ENCODE data around the gene CD200R1L.

Gene CD200R1L

GRCh38 chr3:112822064-112823055 lies 24.3 kb downstream of the CD200R1L start:
- no peak for DNase-seq

- DNase-seq = no peak
Measured at GRCh38 chr3:112818289-112818688, 28.4 kb downstream of the CD200R1L start.

GRCh38 chr3:112817797-112818196 lies 28.9 kb downstream of the CD200R1L start:
- DNase-seq = no peak

- DNase-seq = no peak
Measured at GRCh38 chr3:112817271-112817670, 29.4 kb downstream of the CD200R1L start.

- no peak for DNase-seq
Measured at GRCh38 chr3:112815981-112816380, 30.7 kb downstream of the CD200R1L start.

GRCh38 chr3:112814266-112814665 lies 32.4 kb downstream of the CD200R1L start:
- no peak for DNase-seq

GRCh38 chr3:112813723-112814171 lies 32.9 kb downstream of the CD200R1L start:
- peak in 2 of 58 donors; percentile 6 to 48 for DNase-seq

- no peak for DNase-seq
Measured at GRCh38 chr3:112813016-112813415, 33.6 kb downstream of the CD200R1L start.

GRCh38 chr3:112811917-112812660 lies 34.6 kb downstream of the CD200R1L start:
- DNase-seq = peak in 2 of 58 donors; percentile 6 to 20

- no peak for DNase-seq
Measured at GRCh38 chr3:112811131-112811884, 35.4 kb downstream of the CD200R1L start.

GRCh38 chr3:112810561-112810960 lies 36.1 kb downstream of the CD200R1L start:
- no peak for DNase-seq

- DNase-seq = no peak
Measured at GRCh38 chr3:112808136-112808535, 38.5 kb downstream of the CD200R1L start.

GRCh38 chr3:112807685-112808084 lies 39.0 kb downstream of the CD200R1L start:
- DNase-seq = no peak

- no peak for DNase-seq
Measured at GRCh38 chr3:112806903-112807302, 39.8 kb downstream of the CD200R1L start.

GRCh38 chr3:112805126-112805525 lies 41.5 kb downstream of the CD200R1L start:
- DNase-seq = no peak

- DNase-seq = no peak
Measured at GRCh38 chr3:112804021-112804420, 42.6 kb downstream of the CD200R1L start.

GRCh38 chr3:112803467-112803866 lies 43.2 kb downstream of the CD200R1L start:
- DNase-seq = no peak

- DNase-seq = no peak
Measured at GRCh38 chr3:112802338-112802737, 44.3 kb downstream of the CD200R1L start.

GRCh38 chr3:112799946-112800345 lies 46.7 kb downstream of the CD200R1L start:
- no peak for DNase-seq

GRCh38 chr3:112794622-112795172 lies 52.0 kb downstream of the CD200R1L start:
- DNase-seq = no peak
